Activated T-cell treated with anti-CD3 and anti-CD28 coated beads, Interleukin-2, amount 50 U/mL, for 24 hours (primary cell): ENCODE results near the gene ANKRD66.

ENCODE experiments used
- DNase-seq: peaks from one replicate; pipeline ENCODE4 v3.0.0-alpha.2; 2020
- H3K27ac Mint-ChIP-seq: 2 replicates; pipeline ENCODE4 v1.8.0; 2020; ENCODE audit warnings: mild to moderate bottlenecking, mixed read lengths
- H3K27me3 Mint-ChIP-seq: 2 replicates; pipeline ENCODE4 v1.8.0; 2020; ENCODE audit warnings: mixed read lengths
- H3K36me3 Mint-ChIP-seq: 2 replicates; pipeline ENCODE4 v1.8.0; 2020; ENCODE audit warnings: low read depth, mixed read lengths
- H3K4me1 Mint-ChIP-seq: 2 replicates; pipeline ENCODE4 v1.8.0; 2020; ENCODE audit warnings: low read depth, mixed read lengths
- H3K4me3 Mint-ChIP-seq: 2 replicates; pipeline ENCODE4 v1.8.0; 2020; ENCODE audit warnings: mild to moderate bottlenecking, moderate library complexity, mixed read lengths
- H3K9me3 Mint-ChIP-seq: 2 replicates; pipeline ENCODE4 v1.8.0; 2020; ENCODE audit warnings: mixed read lengths

ANKRD66 gene

GRCh38 chr6:46792635-46793034 lies 45.9 kb downstream of the ANKRD66 start:
- no peaks in the 10 kb centered on the region for H3K9me3 Mint-ChIP-seq
- no peaks in the 10 kb centered on the region for H3K36me3 Mint-ChIP-seq
- peaks cover 12% of the 10 kb centered on the region for H3K27me3 Mint-ChIP-seq
- DNase-seq: no peak
- no peak overlapping the region for H3K27ac Mint-ChIP-seq
- no peak overlapping the region for H3K4me3 Mint-ChIP-seq
- H3K4me1 Mint-ChIP-seq: no peaks in the 10 kb centered on the region

- Mint-ChIP-seq H3K9me3 (no peaks in the 10 kb centered on the region), H3K27me3 (peaks cover 12% of the 10 kb centered on the region), H3K4me3 (no peak within 1 kb of the TSS), H3K27ac (no peak within 1 kb of the TSS), H3K4me1 (no peaks in the 10 kb centered on the region), H3K36me3 (no peaks in the 10 kb centered on the region)
- no peak for DNase-seq
Observed at GRCh38 chr6:46793138-46793537, 46.4 kb downstream of the ANKRD66 start, which contains the start of gene MEP1A. Gene MEP1A, plus strand, starts transcription at chr6:46793389. Its CDS starts 10 bp downstream, at chr6:46793399.

- peaks cover 12% of the 10 kb centered on the region for H3K27me3 Mint-ChIP-seq
- no peak for DNase-seq
Observed at GRCh38 chr6:46794068-46794467, 47.3 kb downstream of the ANKRD66 start.

GRCh38 chr6:46795816-46796215 lies 49.1 kb downstream of the ANKRD66 start:
- Mint-ChIP-seq H3K9me3 (no peaks in the 10 kb centered on the region), H3K27ac (no peak overlapping the region), H3K4me1 (no peaks in the 10 kb centered on the region), H3K27me3 (peaks cover 12% of the 10 kb centered on the region), H3K4me3 (no peak overlapping the region), H3K36me3 (no peaks in the 10 kb centered on the region)
- no peak for DNase-seq

More at GRCh38 chr6:46794068-46794467, 47.3 kb downstream of the ANKRD66 start:
- Mint-ChIP-seq H3K4me1 (no peaks in the 10 kb centered on the region), H3K4me3 (no peak overlapping the region), H3K27ac (no peak overlapping the region), H3K36me3 (no peaks in the 10 kb centered on the region), H3K9me3 (no peaks in the 10 kb centered on the region)

- Mint-ChIP-seq H3K4me1 (no peaks in the 10 kb centered on the region), H3K36me3 (no peaks in the 10 kb centered on the region), H3K9me3 (no peaks in the 10 kb centered on the region), H3K27ac (no peak overlapping the region), H3K27me3 (peaks cover 12% of the 10 kb centered on the region), H3K4me3 (no peak overlapping the region)
- DNase-seq: no peak
Observed at GRCh38 chr6:46796848-46797580, 50.3 kb downstream of the ANKRD66 start.

GRCh38 chr6:46799657-46800056 lies 52.9 kb downstream of the ANKRD66 start:
- DNase-seq: no peak
- Mint-ChIP-seq H3K9me3 (no peaks in the 10 kb centered on the region), H3K36me3 (no peaks in the 10 kb centered on the region), H3K27ac (no peak overlapping the region), H3K4me3 (no peak overlapping the region), H3K27me3 (peaks cover 8% of the 10 kb centered on the region), H3K4me1 (no peaks in the 10 kb centered on the region)

- peaks cover 63% of the 10 kb centered on the region for H3K27me3 Mint-ChIP-seq
- no peaks in the 10 kb centered on the region for H3K4me1 Mint-ChIP-seq
- no peak overlapping the region for H3K27ac Mint-ChIP-seq
- H3K4me3 Mint-ChIP-seq: no peak overlapping the region
- no peak for DNase-seq
- no peaks in the 10 kb centered on the region for H3K36me3 Mint-ChIP-seq
- H3K9me3 Mint-ChIP-seq: no peaks in the 10 kb centered on the region
Observed at GRCh38 chr6:46808806-46809205, 62.1 kb downstream of the ANKRD66 start.
